ENCODE measurements around the gene AKAP6. TPM values are rescaled to one million over a fixed set of nuclear protein-coding genes. Genes with fewer than 3 reads are reported as not detected.

The AKAP6 gene
- total RNA-seq, 1 donor from 2014 or later, result 3.4 TPM

DNA sequence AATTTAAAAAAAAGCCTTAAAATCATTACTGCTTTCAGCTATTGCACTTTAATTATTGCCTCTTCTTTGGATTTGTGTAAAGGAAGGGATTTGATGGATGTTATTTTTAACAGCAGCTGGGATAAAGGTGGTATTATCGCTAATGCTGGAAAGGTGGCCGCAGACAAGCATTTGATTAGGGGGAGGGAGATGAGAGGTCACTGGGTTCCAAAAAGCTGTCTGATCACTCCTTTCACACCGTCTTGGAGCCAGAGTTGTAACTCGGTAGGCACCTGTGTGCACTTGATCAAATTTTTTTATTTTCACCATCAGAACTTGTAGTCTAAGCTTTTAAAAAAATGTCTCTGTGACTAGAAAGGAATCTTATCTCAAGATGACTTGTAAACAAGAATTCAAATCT, 99.8 kb downstream of the AKAP6 start:
- H3K36me3 Mint-ChIP-seq (ENCODE audit: insufficient read depth), result no peaks in the 10 kb centered on the region
- no peak for TF ChIP-seq CTCF (IDR thresholded peaks at IDR 0.05; ENCODE audit: unreplicated experiment)
- peaks cover 32% of the 10 kb centered on the region for H3K4me1 Mint-ChIP-seq (ENCODE audit: low read depth)
- no peak overlapping the region for H3K4me3 Mint-ChIP-seq (ENCODE audit: low read depth)
- no peak for DNase-seq (ENCODE audit: low spot score, unreplicated experiment)
- H3K27me3 Mint-ChIP-seq, result peaks cover 16% of the 10 kb centered on the region
- no peaks in the 10 kb centered on the region for H3K9me3 Mint-ChIP-seq (ENCODE audit: low read depth)
- no peak overlapping the region for H3K27ac Mint-ChIP-seq

DNA sequence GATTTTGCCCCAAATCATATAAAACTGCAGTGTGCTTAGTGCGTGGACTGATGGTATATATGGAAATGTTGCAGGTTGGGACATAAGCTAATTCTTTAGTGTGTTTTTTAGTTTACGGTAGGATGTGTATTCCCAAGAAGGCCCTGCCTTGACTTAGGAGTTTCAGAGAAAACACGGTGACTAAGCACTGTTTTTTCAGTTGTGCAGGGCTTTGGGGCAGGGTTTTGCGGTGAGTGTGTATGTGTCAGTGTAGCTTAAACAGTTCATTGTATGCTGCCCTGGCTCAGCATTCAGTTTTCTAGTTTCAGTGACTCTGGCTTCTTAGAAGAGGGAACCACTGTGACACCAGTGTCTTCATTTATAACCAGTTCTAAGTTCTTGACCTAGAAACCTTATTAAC, 101.2 kb downstream of the AKAP6 start:
- no peak overlapping the region for H3K27ac Mint-ChIP-seq
- H3K9me3 Mint-ChIP-seq (ENCODE audit: low read depth), result no peaks in the 10 kb centered on the region
- H3K4me3 Mint-ChIP-seq (ENCODE audit: low read depth), result no peak overlapping the region
- H3K27me3 Mint-ChIP-seq, result peaks cover 16% of the 10 kb centered on the region
- no peak for TF ChIP-seq CTCF (IDR thresholded peaks at IDR 0.05; ENCODE audit: unreplicated experiment)
- H3K36me3 Mint-ChIP-seq (ENCODE audit: insufficient read depth), result no peaks in the 10 kb centered on the region
- DNase-seq (ENCODE audit: low spot score, unreplicated experiment), result no peak
- peaks cover 37% of the 10 kb centered on the region for H3K4me1 Mint-ChIP-seq (ENCODE audit: low read depth)

DNA sequence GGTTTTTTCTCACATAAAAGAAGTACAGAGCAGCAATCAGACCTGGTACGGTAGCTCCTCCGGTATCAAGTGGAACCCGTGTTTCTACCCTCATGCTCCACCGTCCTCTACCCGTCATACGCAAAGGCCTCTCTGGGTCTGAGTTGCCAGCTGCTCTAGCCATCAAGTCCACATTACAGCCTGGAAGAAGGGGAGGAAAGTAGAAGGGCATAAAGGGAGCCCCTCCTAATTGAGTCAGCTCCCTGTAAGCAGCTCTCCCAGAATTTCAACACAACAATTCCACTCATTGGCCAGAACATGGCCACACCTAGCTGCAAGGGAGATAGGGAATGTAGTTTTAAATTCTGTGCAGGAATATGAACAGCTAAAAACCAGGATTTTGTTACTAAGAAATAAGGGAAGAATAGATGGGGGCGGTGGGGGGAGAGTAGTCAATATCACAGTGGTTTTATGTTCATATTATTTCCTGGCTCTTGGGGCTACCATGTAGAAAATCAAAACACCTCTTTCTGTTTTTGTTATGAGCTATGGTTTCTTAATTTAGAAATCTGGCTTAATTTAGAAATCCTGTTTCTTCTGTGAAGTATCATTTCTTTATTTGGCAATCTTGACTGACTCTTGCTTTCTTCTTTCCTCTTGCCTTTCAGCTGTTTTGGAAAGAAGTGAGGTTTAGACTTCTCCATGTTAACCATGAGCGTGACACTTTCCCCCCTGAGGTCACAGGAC, 103.9 kb downstream of the AKAP6 start:
- Mint-ChIP-seq H3K9me3 (ENCODE audit: low read depth) (no peaks in the 10 kb centered on the region), H3K27ac (no peak overlapping the region), H3K4me1 (ENCODE audit: low read depth) (peaks cover 18% of the 10 kb centered on the region), H3K4me3 (ENCODE audit: low read depth) (no peak overlapping the region), H3K36me3 (ENCODE audit: insufficient read depth) (no peaks in the 10 kb centered on the region), H3K27me3 (peaks cover 8% of the 10 kb centered on the region)
- DNase-seq (ENCODE audit: low spot score, unreplicated experiment), result no peak
- no peak for TF ChIP-seq CTCF (IDR thresholded peaks at IDR 0.05; ENCODE audit: unreplicated experiment)

- no peak for DNase-seq (ENCODE audit: low spot score, unreplicated experiment)
- Mint-ChIP-seq H3K9me3 (ENCODE audit: low read depth) (no peaks in the 10 kb centered on the region), H3K4me1 (ENCODE audit: low read depth) (peaks cover 9% of the 10 kb centered on the region), H3K27me3 (no peaks in the 10 kb centered on the region), H3K4me3 (ENCODE audit: low read depth) (no peak overlapping the region), H3K36me3 (ENCODE audit: insufficient read depth) (no peaks in the 10 kb centered on the region), H3K27ac (no peak overlapping the region)
- TF ChIP-seq CTCF (IDR thresholded peaks at IDR 0.05; ENCODE audit: unreplicated experiment), result no peak
These were observed 105.1 kb downstream of the AKAP6 start for GRCh38 chr14:32434180-32434579.

GRCh38 chr14:32434880-32435279, 105.8 kb downstream of the AKAP6 start:
- DNase-seq (ENCODE audit: low spot score, unreplicated experiment), result no peak
- no peak overlapping the region for H3K4me3 Mint-ChIP-seq (ENCODE audit: low read depth)
- no peak for TF ChIP-seq CTCF (IDR thresholded peaks at IDR 0.05; ENCODE audit: unreplicated experiment)
- H3K36me3 Mint-ChIP-seq (ENCODE audit: insufficient read depth), result no peaks in the 10 kb centered on the region
- H3K27ac Mint-ChIP-seq, result no peak overlapping the region
- H3K27me3 Mint-ChIP-seq, result no peaks in the 10 kb centered on the region
- H3K4me1 Mint-ChIP-seq (ENCODE audit: low read depth), result peaks cover 7% of the 10 kb centered on the region
- no peaks in the 10 kb centered on the region for H3K9me3 Mint-ChIP-seq (ENCODE audit: low read depth)
